ENCODE measurements around the gene PRRT2. TPM values are rescaled to one million over a fixed set of nuclear protein-coding genes. Genes with fewer than 3 reads are reported as not detected.

Gene PRRT2
- total RNA-seq, 2 donors from 2014 or later, result 5.0 to 5.4 TPM

DNA sequence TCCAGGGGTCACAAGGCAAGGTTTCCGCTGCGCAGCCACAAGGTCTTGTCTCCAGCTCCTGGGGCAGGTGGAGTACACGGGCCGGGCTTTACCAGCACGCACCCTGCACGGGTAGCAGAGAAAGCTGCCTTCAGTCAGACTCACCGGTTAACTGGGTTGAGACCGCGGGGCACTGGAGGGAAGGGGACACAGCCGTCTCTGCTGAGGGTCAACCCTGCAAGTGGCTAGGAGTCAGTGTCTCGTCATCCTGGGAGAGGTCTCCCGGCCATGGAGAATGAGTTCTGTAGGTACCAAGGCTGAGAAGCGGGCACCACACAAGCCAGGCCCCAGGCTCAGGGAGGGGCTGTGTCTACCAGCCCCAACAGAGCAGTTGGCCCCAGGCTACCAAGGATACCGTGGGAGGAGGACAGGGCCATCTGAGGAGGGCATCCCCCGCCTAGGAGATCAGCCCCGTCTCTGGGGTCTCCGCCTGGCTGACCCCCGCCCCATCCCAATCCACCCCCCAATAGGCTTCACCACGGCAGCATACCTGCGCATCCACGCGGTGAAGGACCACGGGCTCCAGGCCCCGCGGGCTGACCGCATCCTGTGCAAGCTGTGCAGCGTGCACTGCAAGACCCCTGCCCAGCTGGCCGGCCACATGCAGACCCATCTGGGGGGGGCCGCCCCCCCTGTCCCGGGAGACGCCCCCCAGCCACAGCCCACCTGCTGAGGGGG, 2.8 kb upstream of the PRRT2 start:
- DNase-seq (ENCODE audit: low spot score), result no peak
- intact Hi-C loops (cut with DNase I), result no loop called here

DNA sequence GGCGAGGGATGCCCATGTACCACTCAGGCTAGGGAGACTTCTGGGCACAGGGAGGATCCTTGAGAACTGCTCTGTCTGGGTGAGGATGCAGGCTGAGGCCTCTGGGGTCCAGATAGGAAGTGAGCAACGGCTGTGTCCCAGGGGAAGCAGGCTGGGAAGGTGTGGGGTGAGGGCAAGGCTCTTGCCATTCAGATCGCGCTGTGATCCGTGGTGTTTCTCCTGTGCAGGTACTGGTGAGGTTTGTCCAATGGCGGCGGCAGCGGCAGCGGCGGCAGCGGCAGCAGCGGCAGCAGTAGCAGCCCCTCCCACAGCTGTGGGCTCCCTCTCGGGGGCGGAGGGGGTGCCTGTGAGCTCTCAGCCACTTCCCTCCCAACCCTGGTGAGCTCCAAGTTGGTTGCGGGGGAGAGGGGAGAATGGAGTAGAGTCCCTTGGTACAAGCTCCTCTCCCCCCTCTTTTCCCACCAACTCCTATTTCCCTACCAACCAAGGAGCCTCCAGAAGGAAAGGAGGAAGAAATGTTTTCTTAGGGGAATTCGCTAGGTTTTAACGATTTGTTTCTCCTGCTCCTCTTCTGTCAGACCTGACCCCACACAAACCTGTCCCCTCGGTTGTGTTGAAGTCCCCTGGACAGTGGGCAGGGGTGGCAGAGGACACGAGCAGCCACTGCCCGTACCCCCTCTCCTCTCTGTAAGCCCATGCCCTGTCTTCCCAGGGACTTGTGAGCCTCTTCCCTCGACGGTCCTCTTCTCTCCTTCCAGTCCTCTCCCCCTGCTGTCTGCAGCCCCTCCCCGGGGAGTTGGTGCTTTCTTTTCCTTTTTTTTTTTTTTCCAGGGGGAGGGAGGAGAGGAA, 1.9 kb upstream of the PRRT2 start:
- no peak for DNase-seq (ENCODE audit: low spot score)
- intact Hi-C loops (cut with DNase I), result no loop called here

DNA sequence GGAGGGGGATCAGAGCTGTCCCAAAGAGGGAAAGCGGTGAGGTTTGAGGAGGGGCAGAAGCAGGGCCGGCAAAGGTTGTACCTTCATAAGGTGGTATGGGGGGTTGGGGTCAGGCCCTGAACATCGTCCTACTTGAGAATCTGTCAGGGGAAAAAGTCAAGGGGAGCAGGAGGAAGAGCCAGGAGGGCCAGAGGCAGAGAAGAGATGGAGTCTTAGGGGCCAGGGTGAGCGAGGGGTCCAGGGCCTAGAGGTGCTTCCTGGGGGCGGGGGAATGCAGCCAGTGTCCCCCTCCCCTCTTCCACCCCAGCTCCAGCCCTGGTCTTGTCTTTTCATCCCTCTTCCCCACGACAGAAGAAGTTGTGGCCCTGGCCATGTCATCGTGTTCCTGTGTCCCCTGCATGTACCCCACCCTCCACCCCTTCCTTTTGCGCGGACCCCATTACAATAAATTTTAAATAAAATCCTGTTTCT, 1.3 kb upstream of the PRRT2 start:
- DNase-seq (ENCODE audit: low spot score), result no peak
- intact Hi-C loops (cut with DNase I), result no loop called here

DNA sequence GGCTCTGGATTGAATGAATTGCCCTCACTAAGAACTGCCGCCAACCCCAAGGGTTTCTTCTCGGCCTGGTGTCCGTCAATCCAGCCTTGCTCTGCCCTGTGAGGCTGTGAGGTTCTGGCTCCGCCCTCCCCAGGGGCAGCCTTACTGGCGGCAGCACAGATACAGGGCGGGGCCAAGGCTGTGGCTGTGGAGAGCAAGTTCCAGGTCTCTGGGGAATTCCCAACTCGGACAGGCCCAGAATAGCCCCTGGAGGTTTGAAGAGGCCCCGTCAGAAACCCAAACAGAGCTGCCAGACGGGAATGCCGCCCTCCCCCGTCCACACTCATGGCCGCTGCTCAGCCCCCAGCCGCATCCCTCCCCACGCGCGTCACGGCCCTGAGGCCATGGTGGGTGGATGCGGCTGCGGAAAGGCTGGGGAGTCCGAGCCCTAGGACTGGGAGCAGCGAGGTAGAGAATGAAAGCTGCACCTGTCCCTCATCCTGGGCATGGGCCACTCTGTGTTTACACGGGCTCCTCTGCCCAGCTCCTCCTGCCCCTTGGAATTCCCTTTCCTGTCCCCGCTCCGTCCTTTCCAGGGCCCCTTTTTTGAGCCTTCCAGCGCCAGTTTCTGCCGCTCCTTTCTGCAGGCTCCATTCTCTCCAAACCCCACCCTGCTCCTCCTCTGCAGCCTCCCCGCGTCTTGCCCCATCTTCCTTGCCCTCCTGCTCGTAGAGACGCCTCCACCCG, 660 bp upstream of the PRRT2 start:
- DNase-seq (ENCODE audit: low spot score), result peak; percentile 98
- intact Hi-C loops (cut with DNase I), result no loop called here

DNA sequence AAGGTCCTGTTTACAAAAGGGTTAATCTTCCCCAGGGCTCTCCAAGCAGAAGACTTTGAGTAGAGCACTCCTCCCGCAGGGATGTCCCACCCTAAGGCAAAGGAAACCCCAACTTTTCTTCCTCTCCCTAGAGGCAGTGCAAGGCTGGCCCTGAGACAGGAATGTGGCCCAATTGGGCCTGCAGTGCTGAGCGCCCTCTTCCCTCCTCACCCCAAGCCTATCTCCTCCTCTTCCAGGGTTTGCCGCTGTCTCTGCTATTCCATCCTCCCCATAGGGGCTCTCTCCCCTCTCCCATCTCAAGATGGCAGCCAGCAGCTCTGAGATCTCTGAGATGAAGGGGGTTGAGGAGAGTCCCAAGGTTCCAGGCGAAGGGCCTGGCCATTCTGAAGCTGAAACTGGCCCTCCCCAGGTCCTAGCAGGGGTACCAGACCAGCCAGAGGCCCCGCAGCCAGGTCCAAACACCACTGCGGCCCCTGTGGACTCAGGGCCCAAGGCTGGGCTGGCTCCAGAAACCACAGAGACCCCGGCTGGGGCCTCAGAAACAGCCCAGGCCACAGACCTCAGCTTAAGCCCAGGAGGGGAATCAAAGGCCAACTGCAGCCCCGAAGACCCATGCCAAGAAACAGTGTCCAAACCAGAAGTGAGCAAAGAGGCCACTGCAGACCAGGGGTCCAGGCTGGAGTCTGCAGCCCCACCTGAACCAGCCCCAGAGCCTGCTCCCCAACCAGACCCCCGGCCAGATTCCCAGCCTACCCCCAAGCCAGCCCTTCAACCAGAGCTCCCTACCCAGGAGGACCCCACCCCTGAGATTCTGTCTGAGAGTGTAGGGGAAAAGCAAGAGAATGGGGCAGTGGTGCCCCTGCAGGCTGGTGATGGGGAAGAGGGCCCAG, 1.0 kb downstream of the PRRT2 start:
- no peak for DNase-seq (ENCODE audit: low spot score)
- intact Hi-C loops (cut with DNase I), result no loop called here

DNA sequence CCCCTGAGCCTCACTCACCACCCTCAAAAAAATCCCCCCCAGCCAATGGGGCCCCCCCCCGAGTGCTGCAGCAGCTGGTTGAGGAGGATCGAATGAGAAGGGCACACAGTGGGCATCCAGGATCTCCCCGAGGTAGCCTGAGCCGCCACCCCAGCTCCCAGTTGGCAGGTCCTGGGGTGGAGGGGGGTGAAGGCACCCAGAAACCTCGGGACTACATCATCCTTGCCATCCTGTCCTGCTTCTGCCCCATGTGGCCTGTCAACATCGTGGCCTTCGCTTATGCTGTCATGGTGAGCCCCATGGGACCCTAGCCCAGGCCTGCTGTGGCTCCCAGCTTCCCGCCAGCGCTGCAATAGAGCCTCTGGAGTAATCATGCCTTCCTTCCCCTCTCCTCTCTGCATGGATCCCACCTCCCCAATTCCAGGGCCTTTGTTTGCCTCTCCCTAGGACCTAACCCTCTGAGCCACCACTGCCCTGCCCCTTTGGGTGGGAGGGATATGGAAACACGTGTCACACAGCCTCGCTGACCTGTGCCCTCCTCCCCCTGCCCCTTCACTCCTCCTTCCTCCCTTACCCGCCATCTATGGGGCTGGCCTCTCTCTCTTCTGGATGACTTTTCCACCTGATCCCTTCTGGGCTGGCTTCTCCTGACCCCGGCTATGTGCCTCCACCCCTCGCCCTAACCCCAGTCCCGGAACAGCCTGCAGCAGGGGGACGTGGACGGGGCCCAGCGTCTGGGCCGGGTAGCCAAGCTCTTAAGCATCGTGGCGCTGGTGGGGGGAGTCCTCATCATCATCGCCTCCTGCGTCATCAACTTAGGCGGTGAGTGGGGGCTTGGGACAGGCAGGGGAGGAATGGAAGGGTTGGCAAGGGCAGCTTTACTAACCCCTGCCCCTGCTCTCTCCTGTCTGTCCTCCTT, 1.9 kb downstream of the PRRT2 start:
- intact Hi-C loops (cut with DNase I), result no loop called here
- DNase-seq (ENCODE audit: low spot score), result no peak

DNA sequence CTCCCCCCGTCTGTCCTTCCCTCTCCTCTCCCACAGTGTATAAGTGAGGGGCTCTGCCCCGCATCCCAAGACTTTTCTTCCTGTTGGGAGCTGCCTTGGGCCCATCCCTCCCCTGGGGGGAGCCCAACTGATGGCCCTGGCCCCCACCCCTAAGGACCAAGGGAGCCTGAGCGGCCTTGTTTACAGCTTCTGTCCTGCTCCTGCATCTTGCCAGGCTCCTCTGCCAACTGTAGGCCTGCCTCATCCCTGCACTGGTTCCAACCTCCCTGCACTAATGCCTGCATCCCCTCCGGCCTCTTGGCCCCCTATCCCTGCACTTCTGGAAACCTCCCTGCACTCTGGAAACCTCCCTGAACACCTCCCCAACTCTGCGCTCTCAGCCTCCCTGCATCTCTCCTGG, 2.6 kb downstream of the PRRT2 start:
- intact Hi-C loops (cut with DNase I), result no loop called here
- DNase-seq (ENCODE audit: low spot score), result no peak

DNA sequence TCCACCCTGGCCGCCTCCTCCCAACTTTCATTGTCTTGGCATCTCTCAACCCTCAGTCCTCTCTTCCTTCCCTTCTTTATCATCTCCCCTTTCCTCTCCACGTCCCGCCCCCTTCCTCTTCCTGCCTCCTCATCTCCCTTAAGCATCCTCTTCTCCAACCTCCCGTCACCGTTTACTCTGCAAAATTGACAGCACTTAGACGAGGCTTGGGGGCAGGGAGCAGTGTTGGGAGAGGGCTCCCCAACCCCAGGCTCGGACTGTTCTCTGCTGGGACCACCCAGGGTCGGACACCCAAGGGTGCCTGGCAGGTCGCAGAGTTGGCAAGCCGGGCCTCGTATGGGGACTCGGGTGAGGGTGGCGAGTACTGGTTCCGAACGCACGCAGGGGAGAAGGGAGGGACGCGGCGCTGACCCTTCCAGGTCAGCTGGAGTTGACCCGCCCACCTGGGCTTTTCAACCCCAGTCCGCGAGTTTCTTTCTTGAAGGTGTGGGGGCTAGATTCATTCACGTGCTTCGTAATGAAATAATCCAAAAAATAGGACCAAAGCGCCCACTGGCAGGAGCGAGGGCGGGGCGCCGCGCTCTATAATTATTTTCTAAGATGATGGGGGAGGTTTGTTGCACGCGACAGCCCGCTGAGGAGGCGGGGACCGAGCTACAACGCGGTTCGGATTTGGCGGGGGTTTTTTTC, 3.2 kb downstream of the PRRT2 start:
- intact Hi-C loops (cut with DNase I), result no loop called here
- DNase-seq (ENCODE audit: low spot score), result no peak

DNA sequence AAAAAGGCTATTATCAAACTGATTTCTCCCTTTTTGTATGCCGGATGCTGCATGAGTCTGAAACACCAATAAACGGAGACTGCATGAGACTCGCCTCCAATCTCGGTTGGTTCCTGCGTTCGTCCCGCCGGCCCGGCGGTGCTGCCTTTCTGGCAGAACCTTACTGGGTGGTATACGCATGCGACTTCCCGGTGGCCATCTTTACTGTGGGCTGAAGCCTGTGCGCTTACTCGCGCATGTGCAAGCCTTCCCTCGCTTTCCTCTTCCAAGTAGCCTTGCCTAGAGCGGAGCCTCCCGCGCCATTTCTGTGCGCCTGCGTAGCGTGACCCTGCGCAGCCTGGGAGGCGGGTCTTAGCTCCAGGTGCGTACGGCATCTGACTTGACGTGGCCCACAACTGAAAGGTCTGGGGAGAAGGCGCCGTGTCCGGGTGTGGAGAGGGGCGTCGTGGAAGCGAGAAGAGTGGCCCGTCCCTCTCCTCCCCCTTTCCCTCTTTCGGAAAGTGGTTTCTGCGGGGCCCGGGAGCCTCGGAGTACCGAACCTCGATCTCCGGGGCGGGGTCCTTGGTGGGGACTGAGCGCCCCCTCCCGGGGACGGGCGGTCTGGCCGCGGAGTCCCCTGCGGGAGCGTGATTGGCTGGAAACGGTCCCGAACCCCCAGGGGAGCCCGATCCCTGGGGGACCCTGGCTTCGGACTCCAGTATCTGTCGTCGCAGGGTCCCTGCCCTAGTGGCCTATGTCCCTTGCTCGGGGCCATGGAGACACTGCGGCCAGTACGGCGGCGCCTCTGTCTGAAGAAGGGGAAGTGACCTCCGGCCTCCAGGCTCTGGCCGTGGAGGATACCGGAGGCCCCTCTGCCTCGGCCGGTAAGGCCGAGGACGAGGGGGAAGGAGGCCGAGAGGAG, 4.0 kb downstream of the PRRT2 start, which contains the start of gene PAGR1:
Gene PAGR1, plus strand, starts transcription at position 360 of the 901 bp plus-strand sequence. Its CDS starts 374 bp downstream, at position 734.
- intact Hi-C loops (cut with DNase I), result no loop called here
- peak; percentile 99 for DNase-seq (ENCODE audit: low spot score)

DNA sequence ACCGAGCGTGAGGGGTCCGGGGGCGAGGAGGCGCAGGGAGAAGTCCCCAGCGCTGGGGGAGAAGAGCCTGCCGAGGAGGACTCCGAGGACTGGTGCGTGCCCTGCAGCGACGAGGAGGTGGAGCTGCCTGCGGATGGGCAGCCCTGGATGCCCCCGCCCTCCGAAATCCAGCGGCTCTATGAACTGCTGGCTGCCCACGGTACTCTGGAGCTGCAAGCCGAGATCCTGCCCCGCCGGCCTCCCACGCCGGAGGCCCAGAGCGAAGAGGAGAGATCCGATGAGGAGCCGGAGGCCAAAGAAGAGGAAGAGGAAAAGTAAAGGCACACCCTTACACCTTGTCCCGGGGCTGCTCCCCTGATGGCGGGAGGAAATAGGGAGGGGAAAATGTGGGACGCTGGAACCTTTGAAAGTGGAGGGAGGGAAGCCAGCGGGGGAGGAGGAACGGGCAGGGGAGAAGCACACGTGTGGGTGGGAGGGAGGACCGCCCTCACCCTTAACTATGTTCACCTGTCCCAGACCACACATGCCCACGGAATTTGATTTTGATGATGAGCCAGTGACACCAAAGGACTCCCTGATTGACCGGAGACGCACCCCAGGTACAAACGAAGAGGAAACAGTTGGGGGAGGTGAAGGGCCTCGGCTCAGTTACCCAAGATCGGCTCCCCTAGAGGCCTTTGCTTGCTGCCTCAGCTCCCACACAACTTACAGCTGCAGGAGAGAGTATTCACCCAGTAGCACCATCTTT, 4.9 kb downstream of the PRRT2 start:
- DNase-seq (ENCODE audit: low spot score), result no peak

DNA sequence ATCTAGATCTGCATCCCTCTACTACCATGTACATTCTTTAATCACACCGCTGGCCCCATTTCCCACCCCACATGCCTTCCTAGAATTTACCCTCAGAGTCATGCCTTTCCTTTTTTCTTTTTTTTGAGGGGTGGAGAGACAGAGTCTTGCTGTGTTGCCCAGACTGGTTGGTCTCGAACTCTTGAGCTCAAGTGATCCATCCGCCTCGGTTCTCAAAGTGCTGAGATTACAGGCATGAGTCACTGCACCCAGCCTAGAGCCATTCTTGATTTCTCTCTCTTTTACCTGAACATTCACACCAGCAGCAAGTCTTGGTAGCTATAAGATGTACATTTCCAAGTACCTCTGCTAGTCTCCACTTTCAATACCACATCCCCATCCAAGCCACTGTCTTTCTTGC, 6.1 kb downstream of the PRRT2 start:
- DNase-seq (ENCODE audit: low spot score), result no peak
- intact Hi-C loops (cut with DNase I), result no loop called here

More for the DNA sequence above, 4.9 kb downstream of the PRRT2 start:
- intact Hi-C loops (cut with DNase I), result no loop called here

DNA sequence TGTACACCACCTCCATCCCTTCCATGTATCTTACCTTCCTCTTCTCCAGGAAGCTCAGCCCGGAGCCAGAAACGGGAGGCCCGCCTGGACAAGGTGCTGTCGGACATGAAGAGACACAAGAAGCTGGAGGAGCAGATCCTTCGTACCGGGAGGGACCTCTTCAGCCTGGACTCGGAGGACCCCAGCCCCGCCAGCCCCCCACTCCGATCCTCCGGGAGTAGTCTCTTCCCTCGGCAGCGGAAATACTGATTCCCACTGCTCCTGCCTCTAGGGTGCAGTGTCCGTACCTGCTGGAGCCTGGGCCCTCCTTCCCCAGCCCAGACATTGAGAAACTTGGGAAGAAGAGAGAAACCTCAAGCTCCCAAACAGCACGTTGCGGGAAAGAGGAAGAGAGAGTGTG, 7.5 kb downstream of the PRRT2 start:
- DNase-seq (ENCODE audit: low spot score), result no peak
- intact Hi-C loops (cut with DNase I), result no loop called here

DNA sequence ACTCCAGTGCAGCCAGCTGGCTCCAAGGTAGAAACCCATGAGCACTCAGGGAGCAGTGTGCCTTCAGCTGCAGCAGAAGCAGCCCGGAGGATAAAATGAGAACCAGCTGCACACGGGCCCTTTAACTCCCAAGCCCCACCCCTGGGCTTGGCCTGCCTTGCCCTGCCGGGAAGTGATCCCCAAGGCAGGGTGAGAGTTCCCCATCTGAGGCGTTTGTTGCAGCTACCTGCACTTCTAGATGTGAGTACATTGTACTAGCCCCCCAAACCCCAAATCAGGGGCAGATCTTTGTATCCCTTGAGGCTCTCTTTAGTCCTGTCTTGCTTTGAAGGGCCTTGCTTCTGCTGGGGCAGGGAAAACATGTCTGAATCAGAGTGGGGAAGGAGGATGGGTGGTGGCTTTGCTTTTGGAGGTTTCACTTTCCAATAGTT, 8.3 kb downstream of the PRRT2 start, which contains the start of gene MVP:
Gene MVP, plus strand, starts transcription at position 192 of the 431 bp plus-strand sequence. CDS start 10,088 bp downstream, outside the sequence.
- DNase-seq (ENCODE audit: low spot score), result peak; percentile 91
- intact Hi-C loops (cut with DNase I), result loop anchor here in 1 of 2 donors (5.0 kb wide), 1 partner anchor 182 kb away; no protein-coding TSS in a partner anchor

DNA sequence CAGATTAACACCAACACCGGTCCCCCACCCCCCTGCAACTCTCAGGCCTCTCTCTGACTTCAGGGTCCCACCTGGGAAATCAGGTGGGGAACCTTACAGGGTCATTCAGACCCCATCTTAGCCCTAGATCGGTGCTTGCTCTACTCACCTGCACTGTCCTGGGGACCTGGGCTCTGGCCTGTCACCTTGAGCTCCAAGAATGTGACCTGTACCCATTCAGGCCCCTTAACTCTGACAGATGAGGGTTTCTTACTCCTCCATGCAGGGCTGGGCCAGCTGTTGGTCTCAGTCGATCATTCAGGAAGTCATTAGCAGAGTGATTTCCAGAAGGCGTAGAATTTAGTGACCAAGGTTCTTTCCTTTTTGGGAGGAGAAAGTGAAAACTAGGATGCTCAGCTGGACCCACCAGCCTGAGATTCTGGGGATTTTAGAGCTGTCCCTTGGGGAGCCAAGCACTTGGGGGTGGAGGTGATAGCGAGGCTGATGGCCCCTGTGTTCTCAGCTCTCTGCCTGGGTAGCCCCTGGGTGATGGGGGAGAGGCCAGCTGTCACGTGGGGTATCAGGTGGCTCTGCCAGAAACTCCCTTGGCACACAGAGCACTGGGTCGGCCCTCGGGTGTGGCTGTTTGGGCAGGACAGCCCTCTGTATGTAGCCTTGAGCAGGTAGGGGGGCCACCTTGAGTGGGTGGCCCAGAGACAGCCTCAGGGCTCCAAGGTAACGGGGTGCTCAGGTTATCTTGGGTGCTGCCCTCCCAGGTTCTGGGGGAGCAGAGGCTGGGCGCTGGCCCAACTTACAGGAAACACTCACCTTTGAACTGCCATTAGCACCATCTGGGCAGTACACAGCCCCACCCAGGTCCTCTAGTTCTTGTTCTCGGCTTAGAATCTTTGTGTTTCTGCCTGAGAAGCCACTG, 9.0 kb downstream of the PRRT2 start:
- DNase-seq (ENCODE audit: low spot score), result no peak
- intact Hi-C loops (cut with DNase I), result loop anchor here in 1 of 2 donors (5.0 kb wide), 1 partner anchor 181 kb away; no protein-coding TSS in a partner anchor
